Epithelial cell of esophagus (primary cell): ENCODE results near the gene POLD2.

Experiments used
- DNase-seq: peaks from one replicate; pipeline ENCODE4 v3.0.0; 2010; ENCODE audit warnings: low read depth
- H3K4me3 ChIP-seq: 2 replicates; pipeline ENCODE4 v1.5.1; 2011; ENCODE audit warnings: mild to moderate bottlenecking, low read length, control low read depth
- CTCF ChIP-seq: IDR thresholded peaks from 2 replicates; pipeline ENCODE4 v1.5.1; 2011; ENCODE audit warnings: low read depth, mild to moderate bottlenecking, low read length, control low read depth, inconsistent platforms; ENCODE audit not compliant: insufficient read depth; ENCODE audit errors: missing control alignments

The POLD2 gene

GRCh38 chr7:44145969-44146911 lies 22.9 kb upstream of the POLD2 start:
- peak; percentile 43 for DNase-seq
- no peak for TF ChIP-seq CTCF

GRCh38 chr7:44145479-44145968 lies 22.2 kb upstream of the POLD2 start:
- peak overlapping the region; percentile 34 for H3K4me3 ChIP-seq
- no peak for TF ChIP-seq CTCF
- DNase-seq = peak; percentile 46

More at GRCh38 chr7:44145969-44146911, 22.9 kb upstream of the POLD2 start:
- peak overlapping the region; percentile 34 for H3K4me3 ChIP-seq

- no peak for TF ChIP-seq CTCF
- peak overlapping the region; percentile 34 for H3K4me3 ChIP-seq
- DNase-seq = no peak
These were observed 21.7 kb upstream of the POLD2 start for GRCh38 chr7:44144968-44145478.

- DNase-seq = no peak
These were observed 21.1 kb upstream of the POLD2 start for GRCh38 chr7:44144426-44144967.

GRCh38 chr7:44143646-44144250 lies 20.4 kb upstream of the POLD2 start:
- no peak for DNase-seq
- no peak for TF ChIP-seq CTCF
- no peak overlapping the region for H3K4me3 ChIP-seq

More at GRCh38 chr7:44144426-44144967, 21.1 kb upstream of the POLD2 start:
- no peak overlapping the region for H3K4me3 ChIP-seq
- TF ChIP-seq CTCF = no peak

GRCh38 chr7:44142028-44142427 lies 18.7 kb upstream of the POLD2 start:
- TF ChIP-seq CTCF = no peak
- no peak overlapping the region for H3K4me3 ChIP-seq
- DNase-seq = no peak
